K562 (cell line): ENCODE results near the gene BARD1. TPM values are rescaled to one million over a fixed set of nuclear protein-coding genes. Genes with fewer than 3 reads are reported as not detected.

Source experiments
- ARID3A ChIP-seq: IDR thresholded peaks from 2 replicates; pipeline ENCODE4 v1.6.1; 2012; ENCODE audit warnings: low read depth, low read length, improper control_type of control experiment, borderline replicate concordance
- BRCA1 ChIP-seq, 2 experiments: fragments of 450-650 bp in 1 of 2; sonication (generic) in 1 of 2; formaldehyde crosslinking in 1 of 2; IDR thresholded peaks; 2 replicates each; pipeline versions ENCODE4 v1.5.0 to v1.6.1; 2017 to 2020; ENCODE audit warnings: mild to moderate bottlenecking in 1 of 2, missing genetic modification reagents in 1 of 2
- CEBPG ChIP-seq, 3 experiments: fragments of 200-800 bp in 1 of 3; sonication (Bioruptor generic) in 1 of 3; sonication (generic) in 1 of 3; formaldehyde crosslinking in 1 of 3; IDR thresholded peaks in 2 of 3; conservative IDR thresholded peaks in 1 of 3; 2 replicates each; pipeline versions ENCODE4 v1.6.1 to v1.8.0; 2016 to 2022; ENCODE audit warnings: missing compliant biosample characterization in 2 of 3, missing genetic modification characterization in 2 of 3, mild to moderate bottlenecking in 1 of 3, missing genetic modification reagents in 1 of 3
- CTBP1 ChIP-seq: fragments of 450-650 bp; IDR thresholded peaks from 2 replicates; pipeline ENCODE4 v1.6.1; 2016; ENCODE audit warnings: borderline replicate concordance
- ELF4 ChIP-seq: fragments of 450-650 bp; formaldehyde crosslinking; IDR thresholded peaks from 2 replicates; pipeline ENCODE4 v1.4.0; 2022; ENCODE audit warnings: missing genetic modification characterization
- EP300 ChIP-seq: IDR thresholded peaks from 2 replicates; pipeline ENCODE4 v1.6.1; 2012; ENCODE audit warnings: low read length, improper control_type of control experiment
- FOXA1 ChIP-seq: fragments of 450-650 bp; IDR thresholded peaks from 2 replicates; pipeline ENCODE4 v1.6.1; 2016; ENCODE audit warnings: mild to moderate bottlenecking, borderline replicate concordance
- FOXM1 ChIP-seq, 2 experiments: fragments of 450-650 bp in 1 of 2; sonication (generic) in 1 of 2; formaldehyde crosslinking in 1 of 2; IDR thresholded peaks; 2 replicates each; pipeline versions ENCODE4 v1.6.1 to v1.9.0; 2017 to 2022; ENCODE audit warnings: low read depth in 2 of 2, mild to moderate bottlenecking in 2 of 2, missing genetic modification reagents in 1 of 2, moderate library complexity in 1 of 2
- HDAC3 ChIP-seq: fragments of 450-650 bp; IDR thresholded peaks from 2 replicates; pipeline ENCODE4 v1.6.1; 2018; ENCODE audit warnings: borderline replicate concordance, mild to moderate bottlenecking, moderate library complexity; ENCODE audit not compliant: partially characterized antibody
- HMGXB4 ChIP-seq: sonication (generic); formaldehyde crosslinking; IDR thresholded peaks from 2 replicates; pipeline ENCODE4 v1.8.1; 2023; ENCODE audit warnings: mild to moderate bottlenecking, missing genetic modification reagents
- MXD1 ChIP-seq: fragments of 250-450 bp; sonication (Bioruptor Pico); IDR thresholded peaks from 2 replicates; pipeline ENCODE4 v1.8.0; 2021; ENCODE audit warnings: borderline replicate concordance, mild to moderate bottlenecking, moderate library complexity; ENCODE audit not compliant: poor library complexity, severe bottlenecking
- SAFB ChIP-seq: fragments of 200-400 bp; formaldehyde crosslinking; IDR thresholded peaks from 2 replicates; pipeline ENCODE4 v1.6.1; 2017; ENCODE audit warnings: low read depth, low read length, borderline replicate concordance
- SRSF7 ChIP-seq: fragments of 200-400 bp; formaldehyde crosslinking; optimal IDR thresholded peaks from 2 replicates; pipeline ENCODE3; 2017; ENCODE audit warnings: mild to moderate bottlenecking, low read depth, low read length
- ZFP91 ChIP-seq: sonication (generic); formaldehyde crosslinking; IDR thresholded peaks from 2 replicates; pipeline ENCODE4 v1.8.0; 2022; ENCODE audit warnings: mild to moderate bottlenecking, missing genetic modification reagents
- ZNF282 ChIP-seq: sonication (generic); formaldehyde crosslinking; IDR thresholded peaks from 2 replicates; pipeline ENCODE4 v1.8.1; 2023; ENCODE audit warnings: missing genetic modification reagents
- ZNF354B ChIP-seq: fragments of 250-450 bp; sonication (Bioruptor Pico); IDR thresholded peaks from 2 replicates; pipeline ENCODE4 v1.4.0; 2020
- polyA plus RNA-seq, 8 experiments: library from polyadenylated mRNA; depleted of rRNA in 4 of 8; stranded (reverse) in 5 of 8; unstranded in 3 of 8; fragments of >200 nt; fragmentation: Nextera tagmentation in 2 of 8; fragmentation: Illumina TruSeq in 1 of 8; extraction: Ambion mirVana in 2 of 8; extraction: Trizol in 1 of 8; gene quantifications; 2 replicates each; pipeline versions ENCODE4 v1.2.1 to v1.2.3, GENCODE V29; 2011 to 2014; ENCODE audit warnings: inconsistent platforms in 1 of 8, missing spikeins in 1 of 8
- total RNA-seq, 7 experiments: library from RNA; depleted of rRNA in 6 of 7; stranded (reverse); fragments of >200 nt in 6 of 7; fragmentation: Illumina TruSeq in 2 of 7; extraction: Trizol in 2 of 7; gene quantifications; 2 replicates each; pipeline versions ENCODE4 v1.2.1 to v1.2.3, GENCODE V29; 2011 to 2021; ENCODE audit warnings: low replicate concordance in 1 of 7

BARD1 gene
- total and polyA plus RNA-seq, 9 of the 15 experiments (the other 6 are each of a cell fraction or from before 2014, with no cell fraction given): 6.3 to 18.9 (median 11.3) TPM

GRCh38 chr2:214808981-214809750 is at the start of gene BARD1 (continued):
- TF ChIP-seq ZNF354B (no peak), FOXA1 (no peak), SRSF7 (no peak), EP300 (no peak), BRCA1 (IDR thresholded peaks at IDR 0.05) (no peak), BRCA1 (CRISPR knock-in tag; IDR thresholded peaks at IDR 0.05) (no peak), ARID3A (no peak), CTBP1 (no peak), ZFP91 (no peak), HMGXB4 (no peak), CEBPG (CRISPR knock-in tag; IDR thresholded peaks at IDR 0.05) (no peak), CEBPG (tag; conservative IDR thresholded peaks at IDR 0.05 in 1 of 2, IDR thresholded peaks at IDR 0.05 in 1 of 2) (no peak), FOXM1 (IDR thresholded peaks at IDR 0.05; ENCODE audit: low read depth) (peak; percentile 17; the same call in 1 of the 2 replicates), FOXM1 (CRISPR knock-in tag; IDR thresholded peaks at IDR 0.05; ENCODE audit: low read depth) (no peak), ZNF282 (CRISPR knock-in tag) (no peak), HDAC3 (no peak), SAFB (no peak), ELF4 (no peak), MXD1 (CRISPR knock-in tag) (no peak)
